K562 (cell line): ENCODE data around the gene APBA2.

Source experiments
- AFF4 ChIP-seq: sonication (generic); formaldehyde crosslinking; IDR thresholded peaks from 2 replicates; pipeline ENCODE4 v1.8.0; 2023; ENCODE audit warnings: mild to moderate bottlenecking, missing genetic modification reagents
- CBX3 ChIP-seq, 2 experiments: IDR thresholded peaks; 1 replicate in 1 of 2; 2 replicates in 1 of 2; pipeline ENCODE4 v1.6.1; 2012; ENCODE audit warnings: inconsistent platforms in 2 of 2, low read length in 2 of 2, borderline replicate concordance in 1 of 2, control low read depth in 1 of 2
- CTCF ChIP-seq, 3 experiments: IDR thresholded peaks in 2 of 3; conservative IDR thresholded peaks in 1 of 3; 2 replicates each; pipeline ENCODE4 v1.5.1; 2011 to 2012; ENCODE audit warnings: low read length in 3 of 3, mild to moderate bottlenecking in 3 of 3, control low read depth in 2 of 3, improper control_type of control experiment in 1 of 3, inconsistent platforms in 1 of 3, low read depth in 1 of 3, mixed read lengths in 1 of 3, moderate library complexity in 1 of 3; ENCODE audit not compliant: insufficient read depth in 2 of 3
- FOXO4 ChIP-seq: fragments of 450-650 bp; formaldehyde crosslinking; IDR thresholded peaks from 2 replicates; pipeline ENCODE4 v1.4.0; 2020; ENCODE audit warnings: mild to moderate bottlenecking, moderate library complexity
- HNRNPK ChIP-seq: fragments of 200-400 bp; formaldehyde crosslinking; IDR thresholded peaks from one replicate; pipeline ENCODE4 v1.6.1; 2018; ENCODE audit warnings: mild to moderate bottlenecking, low read depth, low read length; ENCODE audit not compliant: poor library complexity, severe bottlenecking
- MEF2D ChIP-seq: conservative IDR thresholded peaks from 2 replicates; pipeline ENCODE4 v1.6.1; 2016; ENCODE audit warnings: low read depth, missing genetic modification characterization, missing compliant biosample characterization
- PBX2 ChIP-seq, 2 experiments: IDR thresholded peaks in 1 of 2; conservative IDR thresholded peaks in 1 of 2; 2 replicates each; pipeline ENCODE4 v1.6.1; 2016; ENCODE audit warnings: low read depth in 2 of 2, mild to moderate bottlenecking in 1 of 2, missing compliant biosample characterization in 1 of 2, missing genetic modification characterization in 1 of 2, moderate library complexity in 1 of 2
- PHF8 ChIP-seq: fragments of 200-600 bp; sonication (generic); IDR thresholded peaks from 2 replicates; pipeline ENCODE4 v1.6.1; 2012; ENCODE audit warnings: mixed run types, mild to moderate bottlenecking, inconsistent platforms, low read length, moderate library complexity, borderline replicate concordance
- REST ChIP-seq, 2 experiments: fragments of 450-650 bp; formaldehyde crosslinking in 1 of 2; IDR thresholded peaks; 2 replicates each; pipeline versions ENCODE4 v1.4.0 to v1.6.1; 2014 to 2020; ENCODE audit warnings: mild to moderate bottlenecking in 2 of 2, borderline replicate concordance in 1 of 2, low read depth in 1 of 2
- THAP7 ChIP-seq: fragments of 250-450 bp; sonication (Bioruptor Pico); IDR thresholded peaks from 2 replicates; pipeline ENCODE4 v1.5.0; 2021
- ZNF274 ChIP-seq: IDR thresholded peaks from 2 replicates; pipeline ENCODE4 v1.6.1; 2011; ENCODE audit warnings: low read depth, mild to moderate bottlenecking, low read length, moderate library complexity, borderline replicate concordance
- ZNF347 ChIP-seq: fragments of 450-650 bp; formaldehyde crosslinking; IDR thresholded peaks from 2 replicates; pipeline ENCODE4 v1.4.0; 2020; ENCODE audit warnings: low read depth, mild to moderate bottlenecking, moderate library complexity
- ZNF668 ChIP-seq: fragments of 250-450 bp; sonication (Bioruptor Pico); IDR thresholded peaks from 2 replicates; pipeline ENCODE4 v1.8.0; 2022; ENCODE audit warnings: mild to moderate bottlenecking, inconsistent platforms

- TF ChIP-seq PHF8 (no peak), REST (IDR thresholded peaks at IDR 0.05; ENCODE audit: borderline replicate concordance) (no peak), REST (CRISPR knock-in tag; IDR thresholded peaks at IDR 0.05; ENCODE audit: low read depth) (no peak), THAP7 (CRISPR knock-in tag) (no peak), PBX2 (CRISPR knock-in tag; IDR thresholded peaks at IDR 0.05; ENCODE audit: low read depth) (no peak), PBX2 (tag; conservative IDR thresholded peaks at IDR 0.05; ENCODE audit: low read depth) (no peak), FOXO4 (CRISPR knock-in tag) (no peak), ZNF347 (CRISPR knock-in tag) (no peak), CBX3 (IDR thresholded peaks at IDR 0.05; ENCODE audit: borderline replicate concordance in 1 of 2, low read length in 2 of 2) (no peak), HNRNPK (no peak), CTCF (IDR thresholded peaks at IDR 0.05 in 2 of 3, conservative IDR thresholded peaks at IDR 0.05 in 1 of 3; ENCODE audit: insufficient read depth in 2 of 3, low read depth in 1 of 3, low read length in 3 of 3) (no peak), AFF4 (CRISPR knock-in tag) (no peak), MEF2D (tag) (no peak), ZNF274 (no peak), ZNF668 (no peak)
Measured at GRCh38 chr15:28950916-28951315, 65.1 kb downstream of the APBA2 start.
